Measurements from ENCODE around the gene LRFN2.

Gene LRFN2

GRCh38 chr6:40362859-40363258 lies 224.3 kb downstream of the LRFN2 start:
- DNase-seq, result no peak

DNA sequence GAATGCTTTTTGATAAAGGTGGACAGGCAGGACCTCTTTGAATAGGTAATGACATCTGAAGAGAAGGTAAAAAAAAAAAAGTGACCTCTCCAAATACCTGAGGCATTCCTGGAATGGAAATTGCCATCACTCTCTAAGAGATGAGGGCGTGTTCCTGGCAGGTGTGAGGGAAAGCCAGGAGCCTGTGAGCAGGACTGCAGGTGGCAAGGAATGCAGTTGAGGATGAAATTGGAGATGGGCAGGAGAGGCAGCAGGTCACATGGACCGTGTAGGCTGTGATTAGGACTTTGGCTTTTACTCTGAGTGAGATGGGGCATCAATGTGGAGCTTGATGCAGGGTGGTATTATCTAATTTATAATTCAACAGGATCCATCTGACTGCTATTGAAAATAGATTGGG lies 227.4 kb downstream of the LRFN2 start:
- DNase-seq, result no peak

DNA sequence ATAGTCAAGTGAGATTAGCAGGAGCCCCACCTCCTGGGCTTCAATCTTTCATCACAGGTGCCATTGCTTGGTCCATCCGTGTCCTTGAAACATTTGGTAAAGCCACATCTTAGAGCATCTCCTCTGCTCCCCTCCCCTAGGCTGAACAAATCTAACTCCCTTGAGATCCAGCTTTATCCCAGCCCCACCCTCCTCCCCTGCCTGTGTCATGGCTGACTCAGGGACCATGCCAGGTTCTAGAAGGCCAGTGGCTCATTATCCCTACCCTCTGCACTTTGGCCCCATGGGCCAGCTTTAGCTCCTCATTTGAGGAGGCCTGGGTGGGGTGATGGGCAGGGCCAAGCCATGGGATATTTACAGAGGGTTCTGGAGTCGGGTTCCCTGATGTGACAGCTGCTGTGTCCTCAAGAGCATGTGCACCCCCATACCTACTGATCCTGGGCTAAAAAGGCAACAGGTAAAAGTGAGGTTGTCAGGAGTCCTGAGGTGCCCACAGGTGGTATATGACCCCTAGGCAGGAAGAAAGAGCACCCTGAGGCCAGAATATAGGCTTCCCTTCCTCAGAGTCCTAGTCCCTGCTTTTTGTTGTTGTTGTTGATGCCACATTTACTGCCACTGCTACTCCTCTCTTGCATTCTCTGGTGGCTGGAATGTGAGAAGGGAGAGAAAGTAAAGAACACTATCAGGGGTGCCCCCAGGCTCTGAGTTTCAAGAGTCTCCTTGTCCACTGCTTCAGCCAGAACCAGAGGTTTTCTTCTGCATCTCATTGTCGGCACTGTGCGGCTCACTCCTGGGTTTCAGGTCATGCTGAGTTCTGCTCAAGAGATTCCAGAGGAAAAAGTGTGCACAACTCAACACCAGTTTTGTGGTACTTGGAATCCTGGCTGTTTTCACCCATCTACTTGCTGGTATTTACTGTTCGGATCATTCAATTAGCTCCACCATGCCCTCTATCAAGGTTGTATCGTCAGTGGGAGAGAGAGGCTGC lies 228.4 kb downstream of the LRFN2 start:
- DNase-seq, result no peak

DNA sequence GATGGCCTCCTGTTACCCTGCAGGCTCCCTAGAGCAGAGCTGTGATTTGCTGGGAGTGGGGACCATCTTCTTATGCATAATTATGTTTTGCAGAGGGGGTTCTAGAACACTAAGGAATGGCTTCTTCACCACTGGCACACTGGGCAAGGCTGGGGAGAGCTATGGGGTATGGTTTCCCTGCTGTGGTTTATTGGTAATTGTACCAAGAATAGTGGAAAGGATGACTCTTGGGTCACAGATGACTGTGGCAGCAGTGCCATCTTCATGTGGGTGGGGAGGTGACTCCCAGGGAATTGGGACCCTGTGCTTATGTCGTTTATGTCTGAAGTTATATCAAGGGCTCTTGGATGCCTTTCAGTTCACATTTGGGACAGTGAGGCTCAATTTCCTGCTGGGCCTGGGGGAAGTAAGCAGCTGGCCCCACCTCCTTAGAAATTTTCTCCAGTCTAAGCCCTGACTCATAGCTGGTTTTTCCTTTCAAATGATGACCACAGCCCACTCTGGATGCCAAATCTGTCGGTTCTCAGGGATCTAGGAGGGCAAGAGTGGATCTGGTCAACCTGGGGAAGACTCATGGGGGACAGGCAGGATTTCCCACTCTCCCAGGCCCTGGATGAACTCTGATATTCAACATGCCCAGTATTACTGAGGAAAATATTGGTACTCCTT lies 230.8 kb downstream of the LRFN2 start:
- DNase-seq, result no peak

DNA sequence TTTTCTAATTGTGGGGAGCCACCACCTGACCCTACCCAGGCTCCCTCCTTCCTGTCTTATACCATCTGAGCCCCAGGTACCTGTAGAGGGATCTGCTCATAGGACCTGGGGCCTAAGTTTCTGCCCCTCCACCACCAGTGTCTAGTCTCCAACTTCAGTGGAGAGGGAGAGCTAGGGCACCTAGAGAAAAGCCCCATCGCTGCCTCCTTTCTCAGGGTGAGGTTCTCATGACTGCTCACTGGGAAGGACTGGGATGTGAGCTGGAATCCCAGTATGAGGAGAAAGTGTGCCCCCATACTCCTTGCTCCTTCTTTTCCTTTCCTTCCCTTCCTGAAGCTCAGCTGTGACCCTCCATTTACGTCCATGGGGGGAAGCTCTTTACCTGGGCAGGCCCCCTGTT lies 231.6 kb downstream of the LRFN2 start:
- DNase-seq, result no peak

DNA sequence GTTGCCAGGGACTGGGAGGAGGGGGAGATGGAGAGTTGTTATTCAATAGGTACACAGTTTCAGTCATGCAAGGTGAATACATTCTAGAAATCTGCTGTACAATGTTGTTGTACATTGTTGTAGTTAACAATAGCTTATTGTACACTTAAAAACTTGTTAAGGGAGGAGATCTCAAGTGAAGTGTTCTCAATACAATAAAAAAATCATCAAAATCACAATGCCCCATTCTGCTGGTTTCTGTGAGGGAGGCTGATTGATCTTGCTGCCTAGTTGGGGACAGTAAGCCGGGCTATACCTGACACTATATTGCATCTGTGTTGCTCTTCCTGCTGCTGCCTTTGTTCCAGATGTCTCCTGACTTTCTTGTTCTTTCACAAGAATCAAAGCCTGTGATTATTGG lies 232.1 kb downstream of the LRFN2 start:
- DNase-seq, result no peak

- no peak for DNase-seq
These were observed 233.2 kb downstream of the LRFN2 start for GRCh38 chr6:40353967-40354452.

DNA sequence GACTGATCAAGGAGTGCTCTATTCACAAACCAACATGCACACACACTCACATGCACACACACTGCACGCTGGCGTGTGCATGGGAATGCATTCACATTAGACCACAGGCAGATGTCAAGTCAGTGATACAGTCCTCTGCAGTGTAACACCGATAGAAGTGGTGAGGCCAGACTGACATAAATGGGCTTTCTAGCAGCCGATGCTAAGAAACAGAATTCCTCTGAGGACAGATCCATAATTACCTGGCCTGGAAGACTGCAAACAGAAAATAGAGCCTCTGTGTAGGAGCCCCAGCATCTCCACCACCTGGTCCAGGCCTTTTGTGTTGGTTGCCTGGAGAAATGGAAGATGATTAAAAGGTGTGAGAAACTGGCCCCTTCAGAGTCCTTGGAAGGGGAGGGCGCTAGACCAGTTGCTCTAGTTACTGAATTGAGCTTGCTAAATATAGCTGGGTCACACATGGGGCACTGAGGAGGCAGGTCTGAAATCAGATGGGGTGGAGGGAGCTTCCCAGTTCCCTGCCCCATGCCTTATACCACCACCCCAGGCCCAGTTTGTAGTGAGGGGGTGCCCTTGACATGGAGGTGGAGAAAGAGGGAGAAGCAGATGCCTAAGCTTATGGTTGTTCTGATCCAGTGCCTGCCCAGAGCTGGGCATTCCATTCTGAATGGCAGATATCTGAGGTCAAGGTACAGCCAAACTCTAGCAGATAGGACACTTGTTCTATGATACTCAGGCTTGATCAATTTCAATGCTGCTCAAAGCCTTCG lies 233.8 kb downstream of the LRFN2 start:
- DNase-seq, result no peak

DNA sequence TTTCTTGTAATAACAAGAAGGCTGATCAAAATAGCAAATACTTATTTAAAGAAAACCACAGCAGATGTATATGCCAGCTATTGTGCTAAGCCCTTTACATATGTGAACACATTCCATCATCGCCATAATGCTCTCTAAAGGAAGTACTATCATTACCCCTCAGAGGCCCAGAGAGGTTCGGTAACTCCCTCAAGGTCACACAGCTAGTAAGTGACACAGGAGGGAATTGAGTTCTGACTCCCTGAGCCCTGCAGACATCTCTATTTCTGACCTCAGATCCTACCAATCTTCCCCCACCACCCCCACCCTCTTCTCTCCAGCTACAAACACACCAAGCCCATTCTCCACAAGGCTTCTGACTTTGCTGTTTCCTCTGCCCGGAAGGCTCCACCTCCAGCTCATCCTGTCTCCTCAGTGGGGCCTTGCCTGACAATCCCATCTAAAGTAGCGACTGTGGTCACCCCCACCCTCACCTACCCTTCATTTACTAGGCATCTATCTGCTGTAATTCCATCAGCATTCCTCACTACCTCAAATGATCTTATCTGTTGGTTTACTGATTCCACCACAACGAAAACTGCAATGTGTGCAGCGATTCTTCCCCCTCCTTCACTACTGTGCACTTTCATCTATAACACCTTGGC lies 234.5 kb downstream of the LRFN2 start:
- DNase-seq, result no peak

DNA sequence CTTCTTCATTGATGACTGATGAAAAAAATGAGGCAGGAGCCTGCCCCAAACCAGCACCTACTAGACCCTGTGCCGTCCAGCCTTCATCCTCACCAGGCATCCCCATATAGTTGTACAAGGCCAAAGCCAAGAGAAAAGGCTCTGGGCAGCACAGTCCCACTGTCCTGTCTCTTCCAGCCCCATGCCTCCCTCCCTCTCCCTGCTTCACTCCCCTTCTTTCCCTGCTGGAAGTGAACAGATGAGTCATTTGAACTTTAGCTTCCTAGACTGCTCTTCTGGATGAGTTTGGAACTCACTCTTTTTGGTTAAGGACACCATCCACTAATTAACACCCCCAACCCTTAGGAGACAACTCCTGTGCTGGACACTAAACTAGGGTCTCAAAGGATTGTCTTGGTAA lies 235.2 kb downstream of the LRFN2 start:
- DNase-seq, result no peak

- no peak for DNase-seq
These were observed 236.4 kb downstream of the LRFN2 start for GRCh38 chr6:40350747-40351217.

DNA sequence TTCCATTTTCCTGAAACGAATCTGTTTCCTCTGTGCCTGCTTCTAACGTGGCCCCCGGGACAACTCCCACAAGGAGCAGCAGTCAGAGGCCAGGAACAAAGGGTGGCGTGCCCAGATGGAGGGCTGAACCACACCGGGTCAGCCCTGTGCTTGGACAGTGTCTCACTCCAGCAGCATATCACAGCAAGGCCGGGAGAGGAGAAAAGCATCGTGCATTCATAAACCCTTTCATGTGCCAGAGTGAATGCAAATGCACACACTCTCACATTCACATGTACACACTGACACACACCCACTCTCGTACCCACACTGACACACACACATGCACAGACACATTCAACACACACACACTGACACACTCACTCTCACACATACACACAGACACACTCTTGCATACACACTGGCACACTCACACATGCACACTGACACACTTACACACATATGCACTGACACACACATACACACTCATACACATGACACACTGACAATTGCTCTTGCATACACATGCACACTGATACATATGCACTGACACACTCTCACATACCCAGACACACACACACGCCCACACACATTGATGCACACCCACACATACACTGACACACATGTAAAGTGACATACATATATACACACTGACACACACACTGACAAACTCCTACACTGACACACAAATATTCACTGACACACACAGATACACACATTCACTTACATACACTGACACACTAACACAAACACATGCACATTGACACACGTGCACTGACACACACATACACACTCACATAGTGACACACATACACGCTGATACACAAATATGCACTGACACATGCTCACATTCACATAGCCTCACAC lies 237.0 kb downstream of the LRFN2 start:
- DNase-seq, result no peak

- no peak for DNase-seq
These were observed 237.9 kb downstream of the LRFN2 start for GRCh38 chr6:40349123-40349900.

DNA sequence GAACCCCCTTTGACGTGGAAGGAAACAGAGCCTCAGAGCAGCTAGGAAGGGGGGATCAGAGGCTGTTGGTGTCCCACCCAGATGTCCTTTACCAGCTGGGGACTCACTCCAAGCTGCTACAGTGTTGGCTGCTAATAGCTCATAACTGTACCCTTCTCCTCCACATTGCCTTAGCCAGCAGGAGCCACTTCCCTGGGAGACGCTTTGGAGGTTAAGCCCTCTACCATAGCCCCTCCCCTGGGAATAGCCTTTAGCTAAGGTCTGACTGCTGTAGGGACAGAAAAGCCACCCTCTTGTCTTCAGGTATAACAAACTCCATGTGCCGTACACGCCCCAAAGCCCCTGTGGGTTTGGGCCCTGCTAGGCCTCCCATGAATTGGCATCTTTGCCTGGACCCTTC lies 238.6 kb downstream of the LRFN2 start:
- no peak for DNase-seq

GRCh38 chr6:40347571-40348011 lies 239.6 kb downstream of the LRFN2 start:
- no peak for DNase-seq

DNA sequence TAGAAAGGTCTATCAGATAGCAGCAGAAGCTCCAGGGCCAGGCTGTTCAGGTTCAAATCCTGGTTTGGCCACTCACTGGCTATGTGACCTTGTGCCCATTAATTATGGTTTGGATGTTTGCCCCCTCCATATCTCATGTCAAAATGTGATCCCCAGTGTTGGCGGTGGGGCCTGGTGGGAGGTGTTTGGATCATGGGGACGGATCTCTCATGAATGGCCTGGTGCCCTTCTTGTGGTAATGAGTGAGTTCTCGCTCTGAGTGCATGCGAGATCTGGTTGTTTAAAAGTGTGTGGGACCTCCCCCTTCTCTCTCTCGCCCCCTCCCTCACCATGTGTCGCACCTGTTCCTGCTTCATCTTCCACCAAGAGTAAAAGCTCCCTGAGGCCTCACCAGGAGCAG lies 240.9 kb downstream of the LRFN2 start:
- DNase-seq, result no peak

GRCh38 chr6:40344566-40345167 lies 242.5 kb downstream of the LRFN2 start:
- no peak for DNase-seq

- no peak for DNase-seq
These were observed 243.1 kb downstream of the LRFN2 start for GRCh38 chr6:40343877-40344565.

- DNase-seq, result no peak
These were observed 243.8 kb downstream of the LRFN2 start for GRCh38 chr6:40343318-40343876.

All from RPMI8226 (cell line).